ENCODE measurements around the gene SYT6.
A peak's percentile ranks its signal among the peaks of the same experiment; 100 is the strongest.

SYT6 gene

DNA sequence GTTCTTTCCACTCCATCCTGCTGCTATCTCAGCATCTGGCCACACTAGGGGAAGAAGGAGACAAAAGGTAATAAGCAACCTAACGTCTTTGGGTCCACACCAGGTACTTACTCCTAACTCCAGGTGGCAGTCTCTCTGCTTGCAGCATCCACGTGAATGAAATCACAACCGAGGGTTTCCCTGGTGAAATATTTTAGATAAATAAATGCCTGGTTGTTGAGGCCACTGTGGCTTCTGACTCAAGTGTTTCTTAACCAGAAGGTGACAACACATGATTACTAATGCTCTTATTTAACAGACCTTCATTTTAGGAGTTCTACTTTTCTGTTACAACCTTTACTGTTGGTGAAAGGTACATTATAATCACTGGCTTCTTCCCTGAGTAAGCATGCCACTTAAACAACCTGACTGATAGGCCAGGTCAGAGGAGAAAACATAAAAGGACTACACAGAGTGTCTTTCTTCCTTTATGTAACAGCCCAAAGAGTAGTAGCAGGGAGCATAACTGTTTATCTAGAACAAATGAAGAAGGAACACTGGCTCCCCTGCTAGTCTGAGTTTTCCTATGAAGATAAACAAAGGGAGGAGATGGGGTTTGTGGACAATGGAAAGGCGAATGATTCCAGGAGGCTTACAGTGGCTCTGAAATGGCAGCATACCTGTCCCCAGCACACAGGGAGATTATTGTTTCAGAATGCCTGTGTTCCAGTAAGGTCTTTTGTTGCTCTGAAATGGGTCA lies 59.9 kb downstream of the SYT6 start:
- no peak for DNase-seq (ENCODE audit: low read depth in 2 of 2)

DNA sequence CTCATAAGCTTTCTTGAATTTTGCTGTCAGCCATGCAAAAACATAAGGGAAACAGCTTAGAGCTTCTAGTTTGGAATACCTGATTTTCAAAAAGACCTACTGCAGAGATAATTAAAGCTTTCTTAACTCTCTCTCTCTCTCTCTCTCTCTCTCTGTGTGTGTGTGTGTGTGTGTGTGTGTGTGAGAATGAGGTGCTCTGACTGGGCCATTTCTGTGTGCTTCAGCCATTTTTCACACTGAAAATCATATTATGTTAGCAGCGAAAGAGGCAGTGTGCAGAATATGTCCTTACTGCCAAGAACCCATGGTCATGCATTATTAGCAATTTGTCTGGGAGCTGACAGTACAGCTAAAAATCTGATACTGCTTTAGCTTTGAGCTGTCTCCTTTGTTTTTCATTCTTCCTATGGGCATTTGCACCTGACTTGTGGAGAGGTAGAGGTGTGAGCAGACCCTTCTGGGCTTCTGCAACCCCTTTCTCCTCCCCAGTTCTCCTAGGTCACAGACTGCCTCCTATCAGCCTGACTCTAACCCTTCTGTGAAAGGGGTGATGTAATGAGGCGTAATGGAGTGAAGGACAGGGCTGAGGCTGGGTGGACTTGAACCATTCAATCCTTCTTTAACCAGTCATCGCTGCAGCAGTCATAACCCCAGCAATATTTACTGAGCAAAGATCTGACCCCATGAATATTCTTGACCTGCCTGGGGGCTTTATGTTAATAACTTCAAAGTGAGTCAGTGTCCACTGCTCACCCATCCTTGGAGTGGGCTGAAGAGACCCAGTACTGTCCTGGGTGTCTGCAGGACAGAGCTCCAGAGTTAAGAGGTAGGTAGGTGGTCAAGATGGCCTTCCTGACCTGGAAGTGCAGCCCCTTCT lies 61.2 kb downstream of the SYT6 start:
- no peak for DNase-seq (ENCODE audit: low read depth in 2 of 2)

DNA sequence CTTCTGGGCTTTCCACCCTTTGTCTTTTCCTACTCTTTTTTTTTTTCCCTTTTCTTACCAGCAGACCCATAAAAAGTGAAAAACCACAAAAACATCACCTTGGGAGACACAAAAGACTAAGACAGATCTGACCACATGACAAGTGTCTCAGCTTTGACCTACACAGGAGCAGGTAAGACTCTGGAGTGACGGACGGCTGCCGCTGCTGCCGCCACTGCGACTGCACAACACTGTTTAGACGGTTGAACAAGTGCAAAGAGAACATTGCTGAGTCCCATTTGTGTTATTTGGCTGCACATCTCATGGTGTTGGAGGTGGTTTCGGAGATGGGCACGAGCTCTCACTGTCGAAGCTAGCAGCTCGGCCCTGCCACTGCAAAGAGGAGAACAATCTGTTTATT lies 62.0 kb downstream of the SYT6 start:
- no peak for DNase-seq (ENCODE audit: low read depth in 2 of 2)

DNA sequence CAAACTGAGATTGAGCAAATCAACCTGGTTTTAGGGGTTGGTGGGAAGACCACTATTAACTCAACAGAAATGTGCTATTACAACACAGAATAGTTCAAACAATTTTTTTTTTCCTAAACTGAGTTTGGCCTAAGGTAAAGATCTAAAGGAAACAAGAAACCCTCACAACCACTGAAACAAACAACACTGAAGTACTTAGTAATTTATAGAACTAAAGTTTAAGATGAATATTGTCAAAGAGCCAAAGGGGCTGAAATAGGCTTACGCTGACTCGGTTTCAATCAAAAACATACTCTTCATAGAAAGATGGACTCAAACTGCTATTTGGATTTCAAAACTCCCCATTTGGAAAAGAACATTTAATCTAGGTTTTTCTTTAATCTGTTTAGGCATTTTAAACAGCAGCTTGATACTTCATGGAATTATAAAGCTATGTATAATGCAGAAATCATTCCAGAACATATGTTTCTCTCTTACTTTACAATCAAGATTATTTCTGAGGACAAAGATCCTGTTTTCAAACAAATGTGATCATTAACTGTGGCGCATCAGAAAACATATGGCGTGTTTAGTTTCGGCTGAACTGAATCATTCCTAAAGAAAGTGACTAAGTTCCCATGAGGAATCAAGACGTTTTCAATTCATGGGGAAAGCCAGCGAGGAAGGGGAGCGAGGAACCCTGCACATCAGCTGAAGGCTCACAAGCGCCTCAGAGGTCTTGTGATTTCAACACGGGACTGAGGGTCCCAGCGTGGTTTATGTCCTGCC lies 62.7 kb downstream of the SYT6 start:
- DNase-seq (ENCODE audit: low read depth in 2 of 2), result peak in 1 of 2 experiments; percentile 19

DNA sequence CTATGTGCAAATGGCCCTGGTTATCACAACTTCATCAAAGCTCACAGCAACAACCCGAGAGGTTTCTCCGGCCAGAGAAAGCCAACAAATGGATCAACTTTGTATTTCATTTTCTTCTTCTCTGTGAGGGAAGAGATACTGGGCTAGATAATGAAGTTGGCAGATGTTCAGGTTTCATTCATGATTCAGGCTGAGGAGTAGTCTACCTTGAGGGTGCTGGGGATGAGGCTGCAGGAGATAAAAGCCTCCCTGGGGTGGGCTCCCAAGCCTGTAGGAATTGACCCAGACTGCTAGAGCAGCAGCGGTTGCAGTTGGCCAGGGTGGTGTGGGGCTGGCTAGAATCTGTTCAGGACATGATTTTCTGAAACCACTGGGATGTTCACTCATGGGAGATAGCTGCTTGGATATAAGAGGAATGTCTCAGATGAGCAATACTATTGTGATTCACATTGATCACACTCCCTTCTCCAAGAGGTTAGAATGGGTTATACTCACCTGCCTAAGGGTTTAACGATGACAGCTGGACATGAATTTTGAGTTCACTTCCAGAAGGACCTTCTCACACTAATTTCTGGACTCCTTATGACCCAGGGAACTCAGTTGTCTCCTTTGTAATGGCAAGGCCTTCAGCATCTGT lies 64.0 kb downstream of the SYT6 start:
- DNase-seq (ENCODE audit: low read depth in 2 of 2), result no peak

DNA sequence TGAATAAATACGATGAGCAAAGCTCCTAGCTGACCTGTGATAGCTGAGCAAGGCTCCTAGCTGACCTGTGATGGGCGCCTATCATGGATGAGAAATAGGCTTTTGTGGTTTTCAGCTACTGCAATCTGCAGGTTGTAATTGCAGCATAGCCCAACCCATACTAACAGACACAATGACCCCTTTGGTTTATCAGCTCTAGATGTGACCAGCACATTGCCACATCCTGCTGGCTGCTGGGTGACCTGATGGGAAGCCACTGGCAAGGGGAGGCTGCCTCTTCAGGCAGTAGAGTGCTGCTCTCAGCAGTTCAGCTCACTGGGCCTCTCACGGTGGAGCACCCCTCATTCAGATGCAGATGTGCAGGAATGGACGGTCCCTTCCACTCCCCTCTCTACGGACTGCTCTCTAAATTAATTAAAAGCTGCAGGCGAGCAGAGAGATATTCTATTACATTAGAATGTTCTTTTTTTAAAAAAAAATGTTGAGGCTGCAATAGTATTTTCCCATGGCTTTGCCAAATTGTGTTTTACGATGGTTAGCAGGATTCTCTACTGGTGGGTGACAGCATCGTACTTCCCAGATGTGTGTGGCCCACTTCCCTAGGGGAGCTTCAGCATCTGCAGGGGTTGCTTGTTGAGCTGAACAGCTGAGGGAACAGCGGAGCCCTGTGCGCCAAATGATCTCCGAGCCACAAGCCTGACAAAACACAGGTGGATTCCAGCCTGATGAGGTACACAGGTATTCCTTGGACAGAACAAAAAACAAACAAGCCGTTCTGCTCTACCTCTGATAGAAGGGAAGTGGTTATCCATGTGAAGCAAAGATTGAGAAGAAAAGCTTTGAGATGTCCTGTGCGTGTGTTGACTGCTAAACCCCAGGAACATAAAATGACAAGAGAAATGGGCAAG lies 65.0 kb downstream of the SYT6 start:
- DNase-seq (ENCODE audit: low read depth in 2 of 2), result no peak

DNA sequence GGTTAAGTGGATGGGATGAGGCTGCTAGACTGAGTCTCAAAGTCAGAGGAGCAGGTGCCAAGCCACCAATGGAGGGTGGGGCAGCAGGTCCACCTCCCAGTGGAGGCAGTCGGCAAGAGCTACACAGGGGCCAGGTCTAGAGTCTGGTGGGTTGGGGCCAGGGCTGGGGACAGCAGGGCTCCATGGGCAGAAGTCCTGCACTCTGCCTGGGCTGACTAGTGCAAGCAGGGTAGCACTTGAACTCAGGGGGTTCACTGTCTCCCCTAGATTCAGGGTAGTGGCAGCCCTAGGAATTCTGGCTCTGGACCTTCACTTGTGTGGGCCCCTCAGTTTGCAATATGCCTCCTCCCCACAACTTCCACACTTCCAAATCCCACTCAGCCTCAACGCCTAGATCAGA lies 66.2 kb downstream of the SYT6 start:
- DNase-seq (ENCODE audit: low read depth in 2 of 2), result no peak

DNA sequence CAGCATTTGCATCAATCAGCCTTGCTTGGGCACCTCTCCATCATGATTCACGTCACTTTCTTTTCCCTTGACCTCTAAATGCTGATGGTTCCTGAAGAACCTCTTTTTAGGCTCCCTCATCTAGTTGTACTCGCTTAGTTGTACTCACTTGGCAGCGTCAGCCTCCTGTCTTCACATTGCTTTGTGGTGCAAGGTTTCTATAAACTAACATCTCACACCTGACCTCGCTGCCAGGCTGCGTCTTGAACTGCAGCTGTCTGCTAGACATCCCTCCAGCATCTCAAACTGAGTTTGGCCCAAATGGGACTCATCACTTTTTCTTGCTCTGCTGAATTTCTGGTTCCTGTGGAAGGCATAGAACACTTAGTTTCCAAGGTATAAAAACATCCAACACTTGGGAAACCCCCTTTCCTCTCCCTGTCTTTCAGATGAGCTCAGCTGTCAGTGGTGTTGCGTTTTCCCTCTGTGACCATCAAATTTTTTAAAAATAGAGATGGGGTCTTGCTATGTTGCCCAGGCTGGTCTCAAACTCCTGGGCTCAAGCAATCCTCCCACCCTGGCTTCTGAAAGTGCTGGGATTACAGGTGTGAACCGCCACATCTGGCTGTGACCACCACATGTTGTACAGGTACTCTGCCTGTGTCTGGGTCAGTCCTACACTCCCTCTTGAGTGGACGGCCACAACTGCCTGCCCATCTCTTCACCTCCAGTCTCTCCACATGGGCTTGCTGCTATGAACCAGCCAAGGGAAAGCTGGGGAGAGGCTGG lies 66.9 kb downstream of the SYT6 start:
- DNase-seq (ENCODE audit: low read depth in 2 of 2), result no peak

DNA sequence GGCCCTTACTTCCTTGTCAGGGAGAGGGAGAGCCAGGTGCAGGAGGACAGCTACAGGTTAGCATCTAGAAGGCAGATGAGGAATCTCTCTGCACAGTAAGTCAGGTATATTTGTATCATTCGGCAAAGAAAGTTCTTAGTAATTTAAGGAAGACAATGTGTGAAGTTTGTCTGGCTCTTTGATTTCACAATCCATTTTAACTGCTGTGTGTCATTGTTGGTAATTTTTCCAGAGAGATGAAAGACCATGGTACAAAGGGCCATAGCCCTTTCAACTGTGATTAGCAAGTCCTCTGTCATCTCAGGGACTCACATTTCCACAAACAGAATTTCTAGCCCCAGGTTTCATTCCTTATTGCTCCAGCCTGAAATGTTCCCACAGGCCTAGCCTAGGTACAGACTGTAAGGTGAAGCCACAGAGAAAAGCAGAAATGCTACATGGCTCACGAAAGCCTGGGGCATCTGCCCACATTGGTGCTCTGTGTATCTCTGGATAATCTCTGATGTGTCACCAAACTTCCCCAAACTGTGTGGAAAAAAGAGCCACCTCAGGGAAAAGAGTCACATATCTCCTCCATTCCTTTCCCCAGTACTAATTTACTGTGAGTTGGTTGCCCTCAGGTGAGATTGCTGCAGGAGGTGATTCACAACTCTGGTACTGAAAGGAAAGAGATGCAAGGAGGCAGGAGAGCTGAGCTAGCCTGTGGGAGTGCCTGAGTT lies 70.6 kb downstream of the SYT6 start:
- DNase-seq (ENCODE audit: low read depth in 2 of 2), result no peak

DNA sequence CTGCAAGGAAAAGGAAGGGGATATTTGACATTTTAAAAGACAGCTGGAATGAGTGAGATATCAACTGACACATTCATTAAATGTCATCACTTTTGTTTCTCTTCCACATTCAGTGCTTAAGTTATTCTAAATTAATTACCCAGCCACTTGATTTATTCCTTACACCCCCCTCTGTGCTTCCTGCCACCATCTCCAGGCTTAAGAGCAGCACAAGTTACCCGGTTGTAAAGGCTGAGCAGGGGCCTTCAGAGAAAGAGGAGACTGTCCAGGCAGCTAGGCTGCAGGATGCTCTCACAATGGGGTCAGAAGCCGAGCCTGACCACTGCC lies 71.4 kb downstream of the SYT6 start:
- DNase-seq (ENCODE audit: low read depth in 2 of 2), result no peak

DNA sequence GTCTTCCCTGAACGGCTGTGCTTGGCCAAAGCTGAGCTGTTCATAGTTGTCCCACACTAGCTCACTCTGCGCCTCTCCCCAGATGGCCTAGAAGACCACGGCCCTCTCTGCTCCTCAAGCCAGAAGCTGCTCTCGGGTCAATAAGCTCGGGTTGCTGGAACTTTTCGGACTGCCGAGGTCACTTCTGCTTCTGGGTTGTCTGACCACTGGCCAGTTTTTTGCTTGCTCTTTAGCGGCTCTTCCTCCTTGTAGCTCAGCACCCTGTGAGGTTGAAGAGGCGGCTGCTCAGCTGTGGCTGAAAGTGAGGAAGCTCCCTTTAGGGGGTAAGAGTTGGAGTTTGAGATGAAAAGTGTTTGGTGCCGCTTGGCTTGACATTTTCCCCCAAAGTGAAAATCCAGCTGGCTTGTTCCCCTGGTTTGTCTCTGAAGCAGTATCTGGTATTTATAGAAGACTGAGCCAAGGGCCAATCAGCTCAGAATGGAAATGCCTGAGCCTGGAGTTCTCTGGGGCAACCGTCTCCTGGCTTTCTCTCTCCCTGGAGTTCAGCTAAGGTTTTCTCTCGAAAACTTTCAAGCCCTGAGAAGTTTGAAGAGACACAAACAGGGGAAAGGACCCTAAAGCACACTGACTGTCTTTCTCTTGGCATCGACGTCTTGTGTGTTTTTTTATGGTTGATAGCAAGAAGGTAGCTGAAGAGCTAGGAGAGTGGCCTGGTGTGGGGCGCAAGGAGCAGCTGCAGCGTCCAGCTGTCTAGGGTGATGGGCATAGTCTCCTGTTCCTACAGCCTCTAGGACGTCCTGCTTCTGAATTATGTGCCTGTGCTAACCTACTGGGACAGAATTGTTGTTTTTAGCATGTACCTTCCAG lies 72.0 kb downstream of the SYT6 start:
- DNase-seq (ENCODE audit: low read depth in 2 of 2), result no peak

DNA sequence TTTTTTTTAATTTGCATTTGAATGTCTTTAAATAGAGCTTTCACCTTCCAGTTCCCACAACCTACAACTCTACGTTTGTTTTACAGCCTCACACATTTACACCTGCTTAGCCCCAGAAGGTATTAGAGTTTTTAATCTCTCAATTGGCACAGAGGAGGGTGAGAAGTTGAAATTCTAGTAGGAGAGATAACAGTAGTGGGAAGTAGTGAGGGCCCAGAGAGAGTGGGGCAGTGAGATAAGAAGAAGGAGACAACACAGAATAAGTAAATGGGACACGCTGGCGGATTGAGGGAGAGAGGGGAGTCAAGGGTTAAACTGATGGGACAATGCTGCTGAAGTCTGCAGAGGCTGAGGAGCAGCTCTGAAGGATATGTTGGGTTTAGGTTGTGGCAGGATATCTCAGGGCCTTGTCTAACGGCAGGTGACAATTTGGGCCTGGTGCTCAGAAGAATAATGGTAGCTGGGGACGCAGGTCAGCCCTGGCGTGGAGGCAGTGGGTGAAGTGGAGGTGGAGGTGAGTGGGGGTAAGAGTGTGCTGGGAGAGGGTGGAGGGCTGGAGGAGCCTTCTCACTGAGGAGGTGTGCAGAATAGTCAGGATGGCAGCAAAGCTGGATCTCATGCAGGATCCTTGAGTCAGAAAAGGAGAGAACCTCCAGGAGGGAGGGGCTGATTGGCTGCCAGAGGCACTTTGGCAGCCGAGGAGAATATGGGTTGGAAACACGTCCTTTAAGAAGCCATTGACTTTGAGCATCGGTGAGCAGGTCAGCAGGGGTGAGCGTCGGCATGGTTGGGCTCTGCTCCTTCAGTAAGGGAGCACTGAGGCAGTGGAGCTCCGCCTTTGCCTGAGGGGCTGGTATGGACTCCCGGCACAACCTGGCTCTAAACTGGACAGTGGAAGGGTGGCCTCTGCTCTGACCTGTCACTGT lies 72.9 kb downstream of the SYT6 start:
- no peak for DNase-seq (ENCODE audit: low read depth in 2 of 2)

DNA sequence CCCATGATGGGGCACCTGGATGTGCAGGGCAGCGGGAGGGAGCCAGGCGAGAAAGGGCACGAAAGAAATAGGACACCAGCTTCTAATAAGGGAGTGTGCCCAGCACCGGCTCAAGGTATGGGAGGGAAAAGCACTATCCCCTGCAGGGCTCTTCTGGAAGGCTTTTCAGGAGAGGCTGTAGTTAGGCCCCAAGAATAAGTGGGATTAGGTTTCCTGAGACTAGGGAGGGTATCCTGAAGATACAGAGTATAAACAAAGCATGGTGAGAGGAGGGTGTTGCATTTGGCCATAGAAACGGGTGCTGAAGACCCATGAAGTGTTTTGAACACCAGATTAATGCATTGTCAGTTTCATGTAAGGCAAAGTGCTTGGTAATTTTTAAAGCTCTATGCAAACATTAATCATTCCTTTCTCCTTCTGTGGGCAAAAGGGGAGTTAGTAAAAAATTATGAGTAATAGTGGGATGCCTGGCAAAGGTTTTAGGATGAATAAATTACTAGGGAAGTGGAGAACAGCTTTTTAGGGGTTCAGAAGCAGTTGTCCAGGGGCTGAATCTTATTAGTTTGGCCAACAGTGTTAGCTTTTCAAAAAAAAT lies 74.0 kb downstream of the SYT6 start:
- DNase-seq (ENCODE audit: low read depth in 2 of 2), result no peak

DNA sequence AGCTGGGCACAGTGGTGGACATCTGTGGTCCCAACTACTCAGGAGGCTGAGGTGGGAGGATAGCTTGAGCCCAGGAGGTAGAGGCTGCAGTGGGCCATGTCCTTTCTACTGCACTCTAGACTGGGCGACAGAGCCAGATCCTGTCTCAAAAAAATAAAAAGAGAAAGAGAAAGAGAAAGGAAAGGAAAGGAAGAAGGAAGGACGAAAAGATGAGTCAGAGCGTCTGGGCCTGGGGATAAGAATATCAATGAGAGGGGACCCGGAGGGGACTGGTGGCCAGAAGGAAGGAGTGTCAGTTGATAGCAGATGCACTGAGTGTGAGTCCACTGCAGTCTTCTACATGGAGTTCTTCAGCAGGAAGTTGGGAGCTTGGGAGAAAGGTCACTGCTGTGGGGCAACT lies 75.6 kb downstream of the SYT6 start:
- no peak for DNase-seq (ENCODE audit: low read depth in 2 of 2)

DNA sequence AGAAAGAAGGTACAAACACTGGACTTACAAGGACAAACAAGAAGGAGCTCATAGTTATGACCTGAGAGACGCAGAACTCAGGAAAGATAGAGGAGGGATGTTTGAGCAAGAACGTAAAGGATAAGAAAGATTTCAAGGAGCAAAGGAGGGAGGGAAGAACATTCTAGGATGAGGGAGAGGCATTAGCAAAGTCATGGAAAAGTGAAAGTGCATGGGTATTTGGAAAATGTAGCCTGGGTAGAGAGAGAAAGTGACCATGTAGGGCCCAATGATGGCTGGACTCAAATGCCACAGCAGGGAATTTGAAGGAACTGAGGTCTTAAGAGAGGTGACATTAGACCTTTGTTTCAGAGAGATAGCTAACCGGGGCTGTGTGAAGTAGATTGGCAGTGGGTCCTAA lies 76.5 kb downstream of the SYT6 start:
- DNase-seq (ENCODE audit: low read depth in 2 of 2), result no peak

DNA sequence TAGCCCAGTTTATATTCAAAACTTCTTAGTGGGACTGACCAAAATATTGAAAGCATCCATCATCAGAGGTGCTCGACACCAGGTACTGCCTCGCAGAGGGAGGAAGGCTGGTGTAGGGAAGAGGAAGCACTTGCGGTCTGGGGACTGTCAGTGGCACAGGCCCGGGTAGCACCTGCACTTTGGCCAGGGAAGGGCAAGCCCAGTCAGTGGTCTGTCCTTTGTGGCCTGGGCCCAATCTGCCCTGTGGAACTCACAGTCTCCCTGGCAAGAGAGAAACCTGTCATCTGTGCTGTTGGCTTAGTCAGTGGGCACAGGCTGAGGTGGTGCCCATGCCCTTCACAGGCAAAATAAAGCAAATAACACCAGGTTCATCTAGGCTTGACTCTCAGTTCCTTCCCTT lies 77.4 kb downstream of the SYT6 start:
- no peak for DNase-seq (ENCODE audit: low read depth in 2 of 2)

DNA sequence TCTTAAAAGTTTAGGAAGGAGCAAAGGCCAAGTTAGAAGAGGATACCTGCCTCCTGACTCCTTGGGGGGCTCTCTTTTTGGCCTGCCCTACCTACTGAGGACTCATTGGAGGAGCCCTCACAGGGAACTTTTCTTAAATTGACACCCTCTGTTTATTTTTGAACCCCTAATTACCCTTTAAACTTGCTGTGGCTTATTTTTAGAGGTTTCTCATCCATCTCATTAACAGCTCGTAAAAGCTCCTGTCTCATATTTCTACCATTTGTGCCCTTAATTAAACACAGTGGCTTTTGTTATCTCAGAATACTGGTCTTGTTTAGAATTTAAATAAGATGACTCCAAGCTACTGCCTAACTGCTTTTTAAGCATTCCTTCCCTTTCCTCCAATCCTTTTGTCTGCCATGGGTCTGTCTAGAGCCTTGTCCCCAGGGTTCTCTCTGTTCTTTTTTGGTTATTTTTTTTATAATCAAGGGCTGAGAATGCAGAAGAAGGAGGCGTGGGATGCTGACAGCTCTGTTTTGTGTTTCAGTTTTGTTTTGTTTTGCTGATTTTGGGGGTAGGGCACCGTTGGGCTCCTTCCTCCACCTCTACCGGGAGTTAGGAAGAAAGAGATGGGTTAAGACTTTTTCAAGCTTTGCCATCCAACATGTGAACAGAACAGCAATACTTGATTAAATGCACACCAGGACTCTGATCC lies 78.0 kb downstream of the SYT6 start:
- DNase-seq (ENCODE audit: low read depth in 2 of 2), result no peak

All from fibroblast of skin of left biceps (primary cell).